HEK293T (cell line): ENCODE results near the gene LRRC57.

ENCODE experiments used
- ARNT ChIP-seq: fragments of 450-650 bp; IDR thresholded peaks from 2 replicates; pipeline ENCODE4 v1.6.1; 2017; ENCODE audit warnings: mild to moderate bottlenecking
- BHLHE40 ChIP-seq: fragments of 450-650 bp; IDR thresholded peaks from 2 replicates; pipeline ENCODE4 v1.6.1; 2016; ENCODE audit warnings: mild to moderate bottlenecking, moderate library complexity, borderline replicate concordance
- ELF4 ChIP-seq: fragments of 450-650 bp; IDR thresholded peaks from 2 replicates; pipeline ENCODE4 v1.6.1; 2017; ENCODE audit warnings: antibody characterized with exemption
- FOXA1 ChIP-seq: fragments of 450-650 bp; IDR thresholded peaks from 2 replicates; pipeline ENCODE4 v1.6.1; 2016; ENCODE audit warnings: mild to moderate bottlenecking
- FOXK2 ChIP-seq: fragments of 450-650 bp; IDR thresholded peaks from 2 replicates; pipeline ENCODE4 v1.6.1; 2016; ENCODE audit warnings: mild to moderate bottlenecking
- FOXM1 ChIP-seq: fragments of 450-650 bp; IDR thresholded peaks from 2 replicates; pipeline ENCODE4 v1.6.1; 2017; ENCODE audit warnings: mild to moderate bottlenecking, borderline replicate concordance
- HDGF ChIP-seq: fragments of 450-650 bp; IDR thresholded peaks from 2 replicates; pipeline ENCODE4 v1.6.1; 2017; ENCODE audit warnings: antibody characterized with exemption, borderline replicate concordance
- LEF1 ChIP-seq: fragments of 450-650 bp; IDR thresholded peaks from 2 replicates; pipeline ENCODE4 v1.6.1; 2017; ENCODE audit warnings: mild to moderate bottlenecking, borderline replicate concordance
- NFRKB ChIP-seq: fragments of 450-650 bp; IDR thresholded peaks from 2 replicates; pipeline ENCODE4 v1.6.1; 2016; ENCODE audit warnings: mild to moderate bottlenecking, moderate library complexity
- PKNOX1 ChIP-seq: fragments of 450-650 bp; IDR thresholded peaks from 2 replicates; pipeline ENCODE4 v1.6.1; 2016
- SP1 ChIP-seq: fragments of 450-650 bp; IDR thresholded peaks from 2 replicates; pipeline ENCODE4 v1.6.1; 2017
- SUZ12 ChIP-seq: fragments of 450-650 bp; IDR thresholded peaks from 2 replicates; pipeline ENCODE4 v1.6.1; 2016; ENCODE audit warnings: mild to moderate bottlenecking
- TARDBP ChIP-seq: fragments of 450-650 bp; IDR thresholded peaks from 2 replicates; pipeline ENCODE4 v1.6.1; 2016
- ZNF384 ChIP-seq: fragments of 450-650 bp; IDR thresholded peaks from 2 replicates; pipeline ENCODE4 v1.6.1; 2016

GRCh38 chr15:42493679-42494078 lies 54.9 kb downstream of the LRRC57 start:
- TF ChIP-seq SP1 (no peak), NFRKB (no peak), FOXA1 (no peak), FOXK2 (no peak), SUZ12 (no peak), ELF4 (no peak), BHLHE40 (no peak), ARNT (no peak), TARDBP (no peak), FOXM1 (no peak), PKNOX1 (no peak), HDGF (no peak), LEF1 (no peak), ZNF384 (no peak)
